Measurements from ENCODE around the gene OSCAR.

DNA sequence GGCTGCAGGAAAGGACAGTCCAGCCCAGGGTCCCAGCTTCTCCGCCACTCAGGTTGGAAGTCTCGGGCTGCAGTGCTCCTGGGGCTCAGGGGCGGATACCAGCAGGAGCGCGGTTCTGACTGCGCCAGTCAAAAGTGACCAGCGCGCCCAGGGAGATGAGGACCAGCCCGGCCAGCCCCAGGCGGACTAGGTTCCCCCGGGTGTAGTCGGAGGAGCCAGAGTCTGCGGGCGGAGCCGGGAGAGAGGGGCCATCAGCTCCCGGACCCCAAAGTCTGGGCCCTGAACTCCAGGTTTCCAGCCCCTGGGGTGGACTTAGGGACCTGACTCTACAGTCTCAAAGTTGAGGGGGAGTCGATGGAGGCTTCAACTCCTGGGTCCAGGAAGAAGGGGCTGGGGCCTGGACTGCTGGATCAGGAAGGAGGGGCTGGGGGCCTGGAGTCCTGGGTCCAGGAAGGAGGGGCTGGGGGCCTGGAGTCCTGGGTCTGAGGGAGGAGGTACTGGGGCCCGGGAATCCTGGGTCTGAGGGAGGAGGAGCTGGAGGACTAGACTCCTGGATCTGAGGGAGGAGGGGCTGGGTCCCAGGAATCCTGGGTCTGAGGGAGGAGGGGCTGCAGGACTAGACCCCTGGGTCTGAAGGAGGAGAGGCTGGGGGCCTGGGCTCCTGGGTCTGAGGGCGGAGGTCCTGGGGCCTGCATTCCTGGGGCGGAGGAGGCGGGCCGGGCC is 5.3 kb downstream of the OSCAR start:
- TF ChIP-seq POLR2A (IDR thresholded peaks at IDR 0.05) = no peak
- TF ChIP-seq, protein P1, sequence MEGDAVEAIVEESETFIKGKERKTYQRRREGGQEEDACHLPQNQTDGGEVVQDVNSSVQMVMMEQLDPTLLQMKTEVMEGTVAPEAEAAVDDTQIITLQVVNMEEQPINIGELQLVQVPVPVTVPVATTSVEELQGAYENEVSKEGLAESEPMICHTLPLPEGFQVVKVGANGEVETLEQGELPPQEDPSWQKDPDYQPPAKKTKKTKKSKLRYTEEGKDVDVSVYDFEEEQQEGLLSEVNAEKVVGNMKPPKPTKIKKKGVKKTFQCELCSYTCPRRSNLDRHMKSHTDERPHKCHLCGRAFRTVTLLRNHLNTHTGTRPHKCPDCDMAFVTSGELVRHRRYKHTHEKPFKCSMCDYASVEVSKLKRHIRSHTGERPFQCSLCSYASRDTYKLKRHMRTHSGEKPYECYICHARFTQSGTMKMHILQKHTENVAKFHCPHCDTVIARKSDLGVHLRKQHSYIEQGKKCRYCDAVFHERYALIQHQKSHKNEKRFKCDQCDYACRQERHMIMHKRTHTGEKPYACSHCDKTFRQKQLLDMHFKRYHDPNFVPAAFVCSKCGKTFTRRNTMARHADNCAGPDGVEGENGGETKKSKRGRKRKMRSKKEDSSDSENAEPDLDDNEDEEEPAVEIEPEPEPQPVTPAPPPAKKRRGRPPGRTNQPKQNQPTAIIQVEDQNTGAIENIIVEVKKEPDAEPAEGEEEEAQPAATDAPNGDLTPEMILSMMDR (IDR thresholded peaks at IDR 0.05) = no peak
